Epithelial cell of umbilical artery (primary cell): ENCODE measurements around the gene TMEM53. TPM values are rescaled to one million over a fixed set of nuclear protein-coding genes. Genes with fewer than 3 reads are reported as not detected.

Experiments
- total RNA-seq: library from RNA; depleted of rRNA; stranded (reverse); fragments of >200 nt; gene quantifications from 2 replicates; pipeline ENCODE4 v1.2.3, GENCODE V29; 2014

Gene TMEM53
- 3.2 and 5.0 TPM in 2 replicates for total RNA-seq

DNA sequence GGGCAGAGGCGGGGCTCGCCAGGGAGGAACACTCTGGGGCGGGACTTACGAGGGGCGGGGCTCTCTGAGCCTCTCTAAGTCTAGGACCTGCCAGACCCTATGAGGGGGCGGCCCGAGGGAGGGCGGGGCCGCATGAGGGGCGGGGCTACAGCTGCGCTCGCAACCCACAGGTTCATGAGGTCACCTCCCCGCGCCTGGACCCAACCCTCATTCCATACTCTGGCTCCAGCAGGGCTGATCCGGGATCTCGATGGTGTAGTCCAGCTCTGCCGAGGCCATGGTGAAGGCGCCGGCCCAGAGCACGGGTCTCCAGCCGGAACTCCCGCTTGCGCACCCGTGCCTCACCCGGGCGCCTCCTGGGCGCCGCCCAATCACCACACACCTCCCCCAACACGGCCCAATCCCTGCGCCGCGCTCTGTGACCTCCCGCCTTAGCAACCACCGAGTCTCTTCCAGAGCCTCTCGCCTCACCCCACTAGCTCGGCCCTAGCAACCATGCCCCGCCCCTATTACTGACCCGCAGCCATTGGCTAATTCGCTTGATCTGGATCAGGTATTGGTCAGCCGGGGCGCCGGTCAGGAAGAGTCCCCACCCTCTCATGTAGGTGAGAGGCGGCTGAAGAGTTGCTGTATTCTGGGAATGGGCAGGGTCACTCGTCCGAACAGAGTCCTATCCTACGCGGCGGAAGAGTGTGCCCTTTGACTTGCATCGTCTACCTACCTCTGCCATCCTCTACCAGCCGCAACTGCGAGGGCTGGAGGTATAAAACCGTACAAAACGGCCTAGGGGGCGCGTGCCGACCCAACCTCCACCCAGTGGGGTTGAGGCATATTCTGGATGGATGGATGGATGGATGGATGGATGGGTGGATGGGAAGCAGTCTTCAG is at the start of gene TMEM53, which contains the start of gene ARMH1:
Gene TMEM53 (minus strand): TSS at position 369 of the 888 bp plus-strand sequence. CDS start 90 bp downstream, at position 279.
Gene ARMH1 (plus strand): TSS at position 602 of the 888 bp plus-strand sequence. CDS start 14,984 bp downstream, outside the sequence.

Other genes with a start within 250 kb of the TMEM53 start
- 0.46 TPM in 1 of 2 replicates, not detected in the other for gene ARMH1, start 233 bp upstream of the TMEM53 start, total RNA-seq
- gene RNU5D-1, start 56.7 kb upstream of the TMEM53 start, total RNA-seq: not detected in 2 replicates
- 31.2 and 35.3 TPM in 2 replicates for gene KIF2C, start 65.4 kb upstream of the TMEM53 start, total RNA-seq
- gene RPS8, start 101.1 kb upstream of the TMEM53 start, total RNA-seq: 1,943 and 2,370 TPM in 2 replicates
- gene BEST4, start 113.7 kb upstream of the TMEM53 start, total RNA-seq: 0.32 TPM in 1 of 2 replicates, not detected in the other
- gene PLK3, start 125.9 kb upstream of the TMEM53 start, total RNA-seq: 18.5 and 32.2 TPM in 2 replicates
- not detected in 2 replicates for gene DYNLT4, start 132.9 kb upstream of the TMEM53 start, total RNA-seq
- gene BTBD19, start 134.0 kb upstream of the TMEM53 start, total RNA-seq: 8.1 and 8.2 TPM in 2 replicates
- gene PTCH2, start 168.8 kb upstream of the TMEM53 start, total RNA-seq: 0.30 TPM in 1 of 2 replicates, not detected in the other